ENCODE measurements around the gene DNAI4.

GRCh38 chr1:66890621-66891020 lies 34.0 kb downstream of the DNAI4 start:
- no peak for TF ChIP-seq SUZ12 (IDR thresholded peaks at IDR 0.05; ENCODE audit: extremely low read depth, insufficient read depth, insufficient read length)
- TF ChIP-seq ZNF274 (IDR thresholded peaks at IDR 0.05; ENCODE audit: low read depth, low read length), result no peak

Data from NT2/D1 (cell line).